Measurements from ENCODE around the gene RNF114.

DNA sequence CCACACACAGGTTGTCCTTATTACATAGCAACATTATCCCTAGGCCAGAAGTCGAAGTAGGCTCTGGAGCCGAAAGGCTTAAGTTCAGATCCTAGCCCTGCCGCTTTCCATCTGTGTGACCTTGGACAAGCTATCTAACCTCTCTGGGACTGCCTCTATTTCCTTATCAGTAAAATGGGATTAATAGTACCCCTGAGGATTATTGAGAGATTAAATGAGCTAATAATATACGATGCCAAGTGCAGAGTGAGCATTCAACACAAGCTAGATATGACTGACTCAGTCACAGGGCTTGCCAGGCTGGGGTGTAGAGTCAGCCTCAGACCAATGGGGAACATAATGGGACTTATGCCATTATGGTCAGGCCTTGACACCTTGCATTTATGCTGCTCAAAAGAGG lies 11.9 kb upstream of the RNF114 start:
- TF ChIP-seq, protein P1, sequence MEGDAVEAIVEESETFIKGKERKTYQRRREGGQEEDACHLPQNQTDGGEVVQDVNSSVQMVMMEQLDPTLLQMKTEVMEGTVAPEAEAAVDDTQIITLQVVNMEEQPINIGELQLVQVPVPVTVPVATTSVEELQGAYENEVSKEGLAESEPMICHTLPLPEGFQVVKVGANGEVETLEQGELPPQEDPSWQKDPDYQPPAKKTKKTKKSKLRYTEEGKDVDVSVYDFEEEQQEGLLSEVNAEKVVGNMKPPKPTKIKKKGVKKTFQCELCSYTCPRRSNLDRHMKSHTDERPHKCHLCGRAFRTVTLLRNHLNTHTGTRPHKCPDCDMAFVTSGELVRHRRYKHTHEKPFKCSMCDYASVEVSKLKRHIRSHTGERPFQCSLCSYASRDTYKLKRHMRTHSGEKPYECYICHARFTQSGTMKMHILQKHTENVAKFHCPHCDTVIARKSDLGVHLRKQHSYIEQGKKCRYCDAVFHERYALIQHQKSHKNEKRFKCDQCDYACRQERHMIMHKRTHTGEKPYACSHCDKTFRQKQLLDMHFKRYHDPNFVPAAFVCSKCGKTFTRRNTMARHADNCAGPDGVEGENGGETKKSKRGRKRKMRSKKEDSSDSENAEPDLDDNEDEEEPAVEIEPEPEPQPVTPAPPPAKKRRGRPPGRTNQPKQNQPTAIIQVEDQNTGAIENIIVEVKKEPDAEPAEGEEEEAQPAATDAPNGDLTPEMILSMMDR (IDR thresholded peaks at IDR 0.05) = no peak
- TF ChIP-seq POLR2A (IDR thresholded peaks at IDR 0.05) (no peak), POLR2AphosphoS5 (IDR thresholded peaks at IDR 0.05) (no peak)
